ENCODE data around the gene CREG1. TPM values are rescaled to one million over a fixed set of nuclear protein-coding genes. Genes with fewer than 3 reads are reported as not detected.

Gene CREG1
- total RNA-seq, 2 donors from 2014 or later, result 81.1 to 100 TPM

- Histone ChIP-seq H3K4me3 (no peak overlapping the region), H3K4me1 (peaks cover 6% of the 10 kb centered on the region), H3K27ac (no peak overlapping the region), H3K9me3 (no peaks in the 10 kb centered on the region), H3K36me3 (replicated peaks in 1 of 2; ENCODE audit: insufficient read depth in 1 of 2, low read depth in 2 of 2) (no peaks in the 10 kb centered on the region), H3K27me3 (no peaks in the 10 kb centered on the region)
- WGBS, 2 donors, result 71 to 88% methylated on average over 3 of the region's 3 CpGs
- DNase-seq (no peak), ATAC-seq (no peak)
- TF ChIP-seq CTCF (IDR thresholded peaks at IDR 0.05) (no peak), POLR2A (IDR thresholded peaks at IDR 0.05) (no peak)
- intact Hi-C loops (cut with DNase I), result no loop called here
Observed at GRCh38 chr1:167499664-167500101, 53.9 kb downstream of the CREG1 start.

DNA sequence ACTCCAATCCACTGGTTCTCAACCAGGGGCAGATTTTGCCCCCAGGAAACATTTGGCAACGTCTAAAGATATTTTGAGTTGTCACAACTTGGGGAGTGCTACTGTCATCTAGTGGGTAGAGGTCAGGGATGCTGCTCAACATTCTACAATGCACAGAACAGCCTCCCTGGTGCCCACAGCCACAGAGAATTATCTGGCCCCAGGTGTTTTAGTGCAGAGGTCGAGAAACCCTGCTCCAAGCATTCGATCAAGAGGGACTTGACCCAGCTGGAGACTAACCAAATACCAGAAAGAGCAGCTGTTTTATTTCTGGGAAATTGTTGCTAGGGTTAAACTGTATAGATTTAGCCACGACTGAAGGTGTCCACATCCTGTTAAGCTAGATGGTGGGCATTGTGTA is 54.5 kb downstream of the CREG1 start:
- no peaks in the 10 kb centered on the region for H3K36me3 ChIP-seq (replicated peaks in 1 of 2; ENCODE audit: insufficient read depth in 1 of 2, low read depth in 2 of 2)
- no peak overlapping the region for H3K27ac ChIP-seq
- ATAC-seq, result no peak
- TF ChIP-seq POLR2A (IDR thresholded peaks at IDR 0.05) (no peak), CTCF (IDR thresholded peaks at IDR 0.05) (no peak)
- H3K4me3 ChIP-seq, result no peak overlapping the region
- no peaks in the 10 kb centered on the region for H3K9me3 ChIP-seq
- intact Hi-C loops (cut with DNase I), result no loop called here
- peaks cover 6% of the 10 kb centered on the region for H3K4me1 ChIP-seq
- no peaks in the 10 kb centered on the region for H3K27me3 ChIP-seq
- no peak for DNase-seq
- 48 to 64% methylated on average over 4 of the region's 4 CpGs for WGBS, 2 donors

GRCh38 chr1:167496797-167497619 is 56.6 kb downstream of the CREG1 start:
- intact Hi-C loops (cut with DNase I), result no loop called here
- H3K36me3 ChIP-seq (replicated peaks in 1 of 2; ENCODE audit: insufficient read depth in 1 of 2, low read depth in 2 of 2), result no peaks in the 10 kb centered on the region
- H3K27me3 ChIP-seq, result no peaks in the 10 kb centered on the region
- no peak overlapping the region for H3K27ac ChIP-seq
- TF ChIP-seq CTCF (IDR thresholded peaks at IDR 0.05), result no peak
- TF ChIP-seq POLR2A (IDR thresholded peaks at IDR 0.05), result no peak
- no peaks in the 10 kb centered on the region for H3K9me3 ChIP-seq
- DNase-seq (no peak), ATAC-seq (no peak)
- 80 to 86% methylated on average over 11 of the region's 11 CpGs for WGBS, 2 donors
- no peak overlapping the region for H3K4me3 ChIP-seq
- H3K4me1 ChIP-seq, result peaks cover 6% of the 10 kb centered on the region

GRCh38 chr1:167493372-167493771 is 60.2 kb downstream of the CREG1 start:
- Histone ChIP-seq H3K36me3 (replicated peaks in 1 of 2; ENCODE audit: insufficient read depth in 1 of 2, low read depth in 2 of 2) (no peaks in the 10 kb centered on the region), H3K4me1 (no peaks in the 10 kb centered on the region), H3K4me3 (no peak overlapping the region), H3K27me3 (no peaks in the 10 kb centered on the region), H3K9me3 (no peaks in the 10 kb centered on the region), H3K27ac (no peak overlapping the region)
- intact Hi-C loops (cut with DNase I), result no loop called here
- TF ChIP-seq CTCF (IDR thresholded peaks at IDR 0.05) (no peak), POLR2A (IDR thresholded peaks at IDR 0.05) (no peak)
- DNase-seq, result no peak
- 90 to 100% methylated on average over 2 of the region's 2 CpGs for WGBS, 2 donors
- no peak for ATAC-seq

- intact Hi-C loops (cut with DNase I), result no loop called here
- TF ChIP-seq POLR2A (IDR thresholded peaks at IDR 0.05) (no peak), CTCF (IDR thresholded peaks at IDR 0.05) (no peak)
- DNase-seq (no peak), ATAC-seq (no peak)
- Histone ChIP-seq H3K36me3 (replicated peaks in 1 of 2; ENCODE audit: insufficient read depth in 1 of 2, low read depth in 2 of 2) (no peaks in the 10 kb centered on the region), H3K9me3 (no peaks in the 10 kb centered on the region), H3K27ac (no peak overlapping the region), H3K4me3 (no peak overlapping the region), H3K4me1 (no peaks in the 10 kb centered on the region), H3K27me3 (no peaks in the 10 kb centered on the region)
- WGBS, 2 donors, result 40 to 42% methylated on average over 5 of the region's 5 CpGs
Observed at GRCh38 chr1:167492481-167492910, 61.1 kb downstream of the CREG1 start.

All from body of pancreas (tissue), 4 donors.